Measurements from ENCODE around the gene ATP6AP2. TPM values are rescaled to one million over a fixed set of nuclear protein-coding genes. Genes with fewer than 3 reads are reported as not detected.

The ATP6AP2 gene
- total RNA-seq, 1 experiment from 2014 or later, result 45.5 TPM

DNA sequence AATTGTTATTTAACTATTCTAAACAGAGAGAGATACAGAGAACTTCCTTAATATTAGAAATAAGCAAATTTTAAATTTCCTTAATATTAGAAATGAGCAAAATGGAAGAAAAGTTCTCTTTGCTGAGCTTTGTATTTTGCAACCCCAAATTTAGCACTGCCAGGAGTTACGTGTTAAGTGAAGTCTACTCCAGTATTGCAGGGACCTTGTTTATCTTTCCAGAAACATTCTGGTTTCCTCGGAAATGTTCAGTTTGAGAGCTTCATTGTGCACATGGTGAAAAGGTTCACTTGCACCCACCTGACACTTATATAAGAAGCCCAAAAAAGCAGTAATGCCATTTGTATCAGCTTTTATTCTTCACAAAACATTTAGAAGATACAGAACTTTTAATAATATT is 72.8 kb downstream of the ATP6AP2 start:
- POLR2A ChIA-PET (ENCODE audit: unreplicated experiment), result no interaction called here
- H3K9me3 ChIP-seq (ENCODE audit: insufficient read depth, low read depth), result no peaks in the 10 kb centered on the region
- no peak overlapping the region for H2AFZ ChIP-seq
- H3K36me3 ChIP-seq (ENCODE audit: low read depth), result no peaks in the 10 kb centered on the region
- no peaks in the 10 kb centered on the region for H3K79me2 ChIP-seq (ENCODE audit: low read depth)
- TF ChIP-seq, protein P1, sequence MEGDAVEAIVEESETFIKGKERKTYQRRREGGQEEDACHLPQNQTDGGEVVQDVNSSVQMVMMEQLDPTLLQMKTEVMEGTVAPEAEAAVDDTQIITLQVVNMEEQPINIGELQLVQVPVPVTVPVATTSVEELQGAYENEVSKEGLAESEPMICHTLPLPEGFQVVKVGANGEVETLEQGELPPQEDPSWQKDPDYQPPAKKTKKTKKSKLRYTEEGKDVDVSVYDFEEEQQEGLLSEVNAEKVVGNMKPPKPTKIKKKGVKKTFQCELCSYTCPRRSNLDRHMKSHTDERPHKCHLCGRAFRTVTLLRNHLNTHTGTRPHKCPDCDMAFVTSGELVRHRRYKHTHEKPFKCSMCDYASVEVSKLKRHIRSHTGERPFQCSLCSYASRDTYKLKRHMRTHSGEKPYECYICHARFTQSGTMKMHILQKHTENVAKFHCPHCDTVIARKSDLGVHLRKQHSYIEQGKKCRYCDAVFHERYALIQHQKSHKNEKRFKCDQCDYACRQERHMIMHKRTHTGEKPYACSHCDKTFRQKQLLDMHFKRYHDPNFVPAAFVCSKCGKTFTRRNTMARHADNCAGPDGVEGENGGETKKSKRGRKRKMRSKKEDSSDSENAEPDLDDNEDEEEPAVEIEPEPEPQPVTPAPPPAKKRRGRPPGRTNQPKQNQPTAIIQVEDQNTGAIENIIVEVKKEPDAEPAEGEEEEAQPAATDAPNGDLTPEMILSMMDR (conservative IDR thresholded peaks at IDR 0.05), result no peak
- TF ChIP-seq EZH2 (IDR thresholded peaks at IDR 0.05; ENCODE audit: low read depth), result no peak
- H3K4me1 ChIP-seq (replicated peaks; ENCODE audit: insufficient read depth), result no peaks in the 10 kb centered on the region
- no peak overlapping the region for H3K4me3 ChIP-seq
- intact Hi-C loops (cut with micrococcal nuclease; ENCODE audit: unreplicated experiment), result loop anchor here (5.0 kb wide), 1 partner anchor 139 kb away; no protein-coding TSS in a partner anchor
- no peak overlapping the region for H3K27ac ChIP-seq
- BruUV-seq (replicated peaks), result no TSS peak
- H3K9me2 ChIP-seq (ENCODE audit: insufficient read depth), result no peaks in the 10 kb centered on the region
- H3K27me3 ChIP-seq (ENCODE audit: insufficient read depth, low read depth), result no peaks in the 10 kb centered on the region
- CTCF ChIA-PET, result no interaction called here
- no peak overlapping the region for H3K4me2 ChIP-seq
- no peak for DNase-seq
- H4K20me1 ChIP-seq (ENCODE audit: insufficient read depth), result no peaks in the 10 kb centered on the region
- no peaks in the 10 kb centered on the region for H3F3A ChIP-seq (ENCODE audit: insufficient read depth, low read depth)

Other genes starting within 250 kb of the ATP6AP2 start
- not detected in 2 replicates for gene MPC1L, start 42.5 kb downstream of the ATP6AP2 start, total RNA-seq (2021)
- gene CXorf38, start 66.6 kb downstream of the ATP6AP2 start, total RNA-seq (2021), result 5.3 and 8.1 TPM in 2 replicates
- gene MED14, start 154.6 kb downstream of the ATP6AP2 start, total RNA-seq (2021), result 39.9 and 47.0 TPM in 2 replicates

Measured in PC-9 (cell line).